KMS-11 (cell line): Measurements from ENCODE around the gene ATP13A4.

ENCODE experiments used
- H2AFZ ChIP-seq: fragments of 200-600 bp; sonication (generic); 2 replicates; pipeline ENCODE4 v1.6.1; 2016; ENCODE audit warnings: antibody characterized with exemption, mixed run types, low read depth
- H3K27ac ChIP-seq: fragments of 200-600 bp; sonication (generic); 2 replicates; pipeline ENCODE4 v1.6.1; 2016; ENCODE audit warnings: mild to moderate bottlenecking, mixed run types
- H3K27me3 ChIP-seq: fragments of 200-600 bp; sonication (generic); 2 replicates; pipeline ENCODE4 v1.6.1; 2017; ENCODE audit warnings: mild to moderate bottlenecking, low read depth, mixed run types, moderate library complexity; ENCODE audit not compliant: insufficient read depth
- H3K36me3 ChIP-seq: fragments of 200-600 bp; sonication (generic); 2 replicates; pipeline ENCODE4 v1.6.1; 2017; ENCODE audit warnings: mild to moderate bottlenecking, mixed run types; ENCODE audit not compliant: insufficient read depth
- H3K4me1 ChIP-seq: fragments of 200-600 bp; sonication (generic); 2 replicates; pipeline ENCODE4 v1.6.1; 2016; ENCODE audit warnings: mild to moderate bottlenecking, low read depth, mixed run types; ENCODE audit not compliant: poor library complexity, severe bottlenecking
- H3K4me2 ChIP-seq: fragments of 200-600 bp; sonication (generic); 2 replicates; pipeline ENCODE4 v1.7.0; 2016; ENCODE audit warnings: mild to moderate bottlenecking, mixed run types
- H3K4me3 ChIP-seq: fragments of 200-600 bp; sonication (generic); IDR thresholded peaks from 2 replicates; pipeline ENCODE4 v1.6.1; 2017; ENCODE audit warnings: low read depth, low read length, mixed read lengths; ENCODE audit not compliant: insufficient read depth
- H3K79me2 ChIP-seq: fragments of 200-600 bp; sonication (generic); 2 replicates; pipeline ENCODE4 v1.6.1; 2016; ENCODE audit warnings: low read depth, mixed run types; ENCODE audit not compliant: insufficient read depth
- H3K9ac ChIP-seq: fragments of 200-600 bp; sonication (generic); 2 replicates; pipeline ENCODE4 v1.6.1; 2016; ENCODE audit warnings: mild to moderate bottlenecking, mixed run types
- H4K20me1 ChIP-seq: fragments of 200-600 bp; sonication (generic); 2 replicates; pipeline ENCODE4 v1.6.1; 2016; ENCODE audit warnings: mild to moderate bottlenecking, mixed run types; ENCODE audit not compliant: insufficient read depth
- CTCF ChIP-seq: fragments of 200-600 bp; sonication (generic); conservative IDR thresholded peaks from 2 replicates; pipeline ENCODE4 v1.6.1; 2017; ENCODE audit warnings: low read depth, mild to moderate bottlenecking, antibody characterized with exemption, low read length, moderate library complexity, mixed read lengths

The ATP13A4 gene

GRCh38 chr3:193594946-193595689 is 40.4 kb upstream of the ATP13A4 start:
- no peaks in the 10 kb centered on the region; the same call in 1 of the 2 replicates for H3K36me3 ChIP-seq
- no peak overlapping the region for H3K9ac ChIP-seq
- TF ChIP-seq CTCF = no peak
- no peaks in the 10 kb centered on the region for H3K27me3 ChIP-seq
- no peak overlapping the region for H3K4me3 ChIP-seq
- H3K27ac ChIP-seq = no peak overlapping the region
- H2AFZ ChIP-seq = no peak overlapping the region
- H3K79me2 ChIP-seq = peaks cover 72% of the 10 kb centered on the region
- H3K4me1 ChIP-seq = peaks cover 27% of the 10 kb centered on the region
- peaks cover 13% of the 10 kb centered on the region; the same call in 1 of the 2 replicates for H4K20me1 ChIP-seq
- H3K4me2 ChIP-seq = peak overlapping the region; percentile 89

DNA sequence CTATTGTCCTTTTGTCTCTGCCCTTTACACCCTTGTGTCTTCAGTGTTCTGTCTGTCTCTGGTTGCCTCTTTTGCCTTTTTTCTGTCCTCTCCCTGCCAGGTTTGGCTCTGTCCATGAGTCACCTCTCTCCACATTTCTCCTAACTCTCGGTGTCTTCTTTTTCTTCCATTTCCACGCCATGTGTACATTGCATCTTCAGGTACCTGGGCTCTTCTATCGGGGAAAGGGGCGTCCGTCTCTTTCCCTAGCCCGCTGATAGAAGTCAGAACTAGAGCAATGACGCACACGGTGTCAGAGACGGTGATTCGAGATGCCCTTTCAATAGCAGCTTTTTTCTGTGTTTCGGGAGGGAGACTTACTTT is 39.0 kb upstream of the ATP13A4 start:
- Histone ChIP-seq H3K27ac (peak overlapping the region; percentile 82), H3K4me3 (peak overlapping the region; percentile 77), H2AFZ (peak overlapping the region; percentile 94), H4K20me1 (0 out of 2 replicates have a peak, but pooled peaks cover 7% of the 10 kb centered on the region), H3K4me2 (peak overlapping the region; percentile 89), H3K4me1 (peaks cover 27% of the 10 kb centered on the region), H3K27me3 (no peaks in the 10 kb centered on the region), H3K79me2 (peaks cover 57% of the 10 kb centered on the region), H3K36me3 (no peaks in the 10 kb centered on the region; the same call in 1 of the 2 replicates), H3K9ac (peak overlapping the region; percentile 94)
- TF ChIP-seq CTCF = no peak

DNA sequence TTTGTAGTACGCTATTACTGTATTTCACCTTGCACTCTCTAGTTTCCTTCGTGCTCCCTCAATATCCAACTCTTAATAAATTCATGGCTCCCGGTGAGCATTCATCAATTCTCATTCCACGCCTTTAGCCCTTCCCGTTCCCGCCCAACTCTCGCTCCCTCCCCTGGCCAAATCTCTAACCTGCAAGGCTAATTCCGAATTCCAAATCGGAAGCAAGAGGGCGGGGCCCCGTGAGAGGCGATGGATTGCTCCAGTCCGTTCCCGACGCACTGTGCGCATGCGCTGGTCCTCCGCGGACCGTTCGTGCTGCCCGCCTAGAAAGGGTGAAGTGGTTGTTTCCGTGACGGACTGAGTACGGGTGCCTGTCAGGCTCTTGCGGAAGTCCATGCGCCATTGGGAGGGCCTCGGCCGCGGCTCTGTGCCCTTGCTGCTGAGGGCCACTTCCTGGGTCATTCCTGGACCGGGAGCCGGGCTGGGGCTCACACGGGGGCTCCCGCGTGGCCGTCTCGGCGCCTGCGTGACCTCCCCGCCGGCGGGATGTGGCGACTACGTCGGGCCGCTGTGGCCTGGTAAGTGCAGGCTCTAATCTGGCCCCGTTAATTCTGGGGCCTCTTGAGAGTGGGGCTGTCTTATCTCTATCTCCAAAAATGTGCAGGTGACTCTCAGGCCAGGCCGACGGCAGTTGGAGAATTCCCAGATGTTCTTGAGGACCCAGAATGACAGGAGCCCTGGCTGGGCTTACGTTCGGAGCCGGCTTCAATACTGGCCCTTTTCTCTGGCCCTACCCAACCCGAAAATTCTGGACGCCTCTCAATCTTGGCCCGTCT is 38.4 kb upstream of the ATP13A4 start, which contains the start of gene OPA1:
Gene OPA1, plus strand, starts transcription at position 368 of the 827 bp plus-strand sequence. Its CDS starts 170 bp downstream, at position 538.
- H3K4me2 ChIP-seq = peak within 1 kb of the TSS; percentile 89
- no peaks in the 10 kb centered on the region; the same call in 1 of the 2 replicates for H3K36me3 ChIP-seq
- peaks cover 27% of the 10 kb centered on the region for H3K4me1 ChIP-seq
- H4K20me1 ChIP-seq = 0 out of 2 replicates have a peak, but pooled peaks cover 7% of the 10 kb centered on the region
- H3K79me2 ChIP-seq = peaks cover 51% of the 10 kb centered on the region
- H2AFZ ChIP-seq = peak within 1 kb of the TSS; percentile 94
- H3K4me3 ChIP-seq = peak within 1 kb of the TSS; percentile 77
- 0 out of 2 replicates have a peak, but pooled peaks have one; percentile 32 for TF ChIP-seq CTCF
- no peaks in the 10 kb centered on the region for H3K27me3 ChIP-seq
- peak within 1 kb of the TSS; percentile 94 for H3K9ac ChIP-seq
- peak within 1 kb of the TSS; percentile 82 for H3K27ac ChIP-seq

DNA sequence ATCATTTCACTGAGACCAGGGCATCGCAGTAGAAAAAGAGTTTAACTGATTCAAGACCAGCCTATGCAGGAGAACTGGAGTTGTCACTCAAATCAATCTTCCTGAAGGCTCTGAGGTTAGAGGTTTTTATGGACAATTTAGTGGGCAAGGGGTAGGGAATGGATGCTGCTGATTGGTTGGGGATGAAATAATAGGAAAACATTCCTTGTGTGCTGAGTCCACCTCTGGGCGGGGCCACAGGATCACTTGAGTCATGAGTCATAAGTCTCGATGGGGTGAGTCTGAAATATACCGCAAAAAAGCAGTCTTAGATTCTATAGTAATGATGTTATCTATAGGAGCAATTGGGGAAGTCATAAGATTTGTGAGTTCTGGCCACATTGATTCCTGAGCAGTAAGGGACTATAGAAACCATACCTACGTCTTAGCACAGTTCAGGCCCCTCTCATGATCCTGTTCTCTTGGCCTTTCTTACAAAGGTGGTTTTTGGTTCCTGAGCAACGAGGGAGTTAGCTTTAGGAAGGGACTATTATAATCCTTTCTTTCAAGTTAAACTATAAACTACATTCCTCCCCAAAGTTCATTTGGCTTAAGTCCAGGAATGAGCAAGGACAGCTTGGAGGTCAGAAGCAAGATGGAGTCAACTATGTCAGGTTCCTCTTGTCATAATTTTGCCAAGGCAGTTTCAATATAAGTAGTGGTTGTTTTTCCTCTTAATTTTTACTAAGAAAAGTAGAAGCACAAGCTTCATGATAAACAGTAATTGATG is 35.6 kb upstream of the ATP13A4 start:
- Histone ChIP-seq H3K4me1 (peaks cover 22% of the 10 kb centered on the region), H3K27me3 (no peaks in the 10 kb centered on the region), H3K4me3 (no peak overlapping the region), H3K36me3 (no peaks in the 10 kb centered on the region), H3K79me2 (peaks cover 26% of the 10 kb centered on the region), H3K27ac (no peak overlapping the region), H4K20me1 (0 out of 2 replicates have a peak, but pooled peaks cover 7% of the 10 kb centered on the region), H3K9ac (no peak overlapping the region), H3K4me2 (no peak overlapping the region), H2AFZ (no peak overlapping the region)
- TF ChIP-seq CTCF = no peak
